Stimulated activated CD4-positive, alpha-beta T cell treated with anti-CD3 and anti-CD28 coated beads, Interleukin-2, amount 100 ng/mL, for 48 hours (primary cell): ENCODE measurements around the gene EIF2D.

Experiments used
- DNase-seq, 2 donors: peaks; one replicate each; pipeline ENCODE4 v3.0.0-alpha.2; 2020

The EIF2D gene

DNA sequence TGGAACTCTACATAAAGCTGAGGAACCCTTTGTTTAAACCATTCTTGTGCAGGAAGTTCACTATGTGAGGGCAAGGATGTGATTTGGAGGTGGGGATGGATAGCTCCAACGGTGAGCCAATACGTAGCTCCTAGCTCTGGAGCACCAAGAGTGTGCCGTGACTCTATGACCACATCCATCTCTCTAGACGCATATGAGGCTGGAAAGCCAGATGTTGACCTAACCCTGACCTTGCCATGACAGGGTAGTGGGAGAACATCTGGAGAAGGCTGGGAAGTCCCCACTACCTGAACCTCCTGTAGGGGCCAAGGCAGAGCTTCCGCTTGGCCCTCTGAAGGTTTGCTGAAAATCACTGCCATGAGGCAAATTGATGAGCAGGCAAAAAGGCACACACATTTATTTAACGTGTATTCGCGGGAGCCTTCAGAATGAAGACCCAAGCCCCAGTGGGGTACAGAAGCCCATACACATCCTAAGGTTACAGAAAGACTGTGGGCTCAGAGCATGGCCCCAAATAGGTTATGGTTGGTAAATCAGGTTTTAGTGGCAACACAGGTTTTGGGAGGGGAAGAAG is 43.4 kb downstream of the EIF2D start:
- no peak for DNase-seq

GRCh38 chr1:206568256-206568655 is 44.0 kb downstream of the EIF2D start:
- no peak for DNase-seq

GRCh38 chr1:206566999-206567398 is 45.3 kb downstream of the EIF2D start:
- DNase-seq: no peak

GRCh38 chr1:206565995-206566394 is 46.3 kb downstream of the EIF2D start:
- DNase-seq: no peak

GRCh38 chr1:206563367-206564207 is 48.7 kb downstream of the EIF2D start:
- DNase-seq: no peak

- no peak for DNase-seq
Observed at GRCh38 chr1:206560007-206560716, 52.1 kb downstream of the EIF2D start.

DNA sequence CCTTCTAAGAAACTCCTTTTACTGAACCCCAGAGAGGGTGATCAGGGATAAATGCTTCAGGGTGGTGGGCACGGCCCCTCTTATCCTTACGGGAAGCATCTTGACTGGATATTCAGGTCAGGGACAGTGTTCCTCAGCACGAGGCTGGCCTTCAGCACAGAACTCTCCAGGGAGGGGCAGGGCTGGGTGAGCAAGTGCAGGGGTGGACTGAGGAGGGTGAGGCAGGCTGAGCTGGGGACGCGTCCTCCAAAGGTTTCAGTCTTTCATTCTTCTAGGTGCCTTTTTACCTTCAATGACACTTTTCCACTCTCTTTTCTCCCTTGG is 52.6 kb downstream of the EIF2D start:
- DNase-seq: no peak

DNA sequence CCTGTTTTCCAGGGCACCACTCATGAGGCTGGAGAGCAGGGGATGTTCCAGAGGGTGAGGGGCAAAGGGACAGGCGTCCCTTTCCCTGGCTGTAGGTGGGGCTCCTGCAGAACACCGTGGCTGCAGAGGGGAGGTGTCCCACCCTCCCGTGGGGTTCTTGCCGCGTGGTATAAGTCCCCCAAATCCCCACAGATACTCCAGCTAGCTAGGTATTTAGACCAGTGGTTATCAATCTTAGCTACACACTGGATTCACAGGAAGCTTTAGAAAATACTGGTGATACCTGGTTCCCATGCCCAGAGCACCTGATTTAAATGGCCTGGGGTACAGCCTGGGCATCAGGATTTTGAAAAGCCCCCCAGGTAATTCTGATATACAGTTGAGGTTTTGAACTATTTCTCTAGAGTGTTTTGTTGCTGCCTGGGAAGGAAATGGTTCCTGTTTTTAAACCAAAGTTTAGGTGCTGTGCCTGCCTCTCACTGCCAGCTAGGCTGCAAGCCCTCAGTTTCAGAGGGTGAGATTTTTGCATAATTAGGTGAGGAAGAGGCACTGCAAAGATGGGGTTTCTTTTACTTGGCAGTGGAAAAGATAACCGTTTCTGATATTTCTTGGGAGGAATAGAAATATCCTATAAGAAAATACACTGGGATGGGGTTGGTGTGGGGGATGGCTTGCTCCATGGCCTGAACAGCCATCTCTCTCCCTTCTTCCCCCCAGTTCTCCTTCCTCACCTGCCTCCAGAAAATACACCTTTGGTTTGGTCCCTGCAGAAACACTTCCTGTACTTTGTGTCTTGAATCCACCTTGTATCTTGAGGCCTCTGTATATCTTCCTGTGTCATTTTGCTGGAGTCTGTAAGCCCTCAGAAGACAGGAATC is 53.2 kb downstream of the EIF2D start:
- no peak for DNase-seq

GRCh38 chr1:206557636-206558473 is 54.4 kb downstream of the EIF2D start:
- no peak for DNase-seq

GRCh38 chr1:206556750-206557635 is 55.3 kb downstream of the EIF2D start:
- peak; percentile 80 to 83 for DNase-seq

- DNase-seq: no peak
Observed at GRCh38 chr1:206556047-206556749, 56.1 kb downstream of the EIF2D start.

- DNase-seq: no peak
Observed at GRCh38 chr1:206555473-206555935, 56.8 kb downstream of the EIF2D start.

DNA sequence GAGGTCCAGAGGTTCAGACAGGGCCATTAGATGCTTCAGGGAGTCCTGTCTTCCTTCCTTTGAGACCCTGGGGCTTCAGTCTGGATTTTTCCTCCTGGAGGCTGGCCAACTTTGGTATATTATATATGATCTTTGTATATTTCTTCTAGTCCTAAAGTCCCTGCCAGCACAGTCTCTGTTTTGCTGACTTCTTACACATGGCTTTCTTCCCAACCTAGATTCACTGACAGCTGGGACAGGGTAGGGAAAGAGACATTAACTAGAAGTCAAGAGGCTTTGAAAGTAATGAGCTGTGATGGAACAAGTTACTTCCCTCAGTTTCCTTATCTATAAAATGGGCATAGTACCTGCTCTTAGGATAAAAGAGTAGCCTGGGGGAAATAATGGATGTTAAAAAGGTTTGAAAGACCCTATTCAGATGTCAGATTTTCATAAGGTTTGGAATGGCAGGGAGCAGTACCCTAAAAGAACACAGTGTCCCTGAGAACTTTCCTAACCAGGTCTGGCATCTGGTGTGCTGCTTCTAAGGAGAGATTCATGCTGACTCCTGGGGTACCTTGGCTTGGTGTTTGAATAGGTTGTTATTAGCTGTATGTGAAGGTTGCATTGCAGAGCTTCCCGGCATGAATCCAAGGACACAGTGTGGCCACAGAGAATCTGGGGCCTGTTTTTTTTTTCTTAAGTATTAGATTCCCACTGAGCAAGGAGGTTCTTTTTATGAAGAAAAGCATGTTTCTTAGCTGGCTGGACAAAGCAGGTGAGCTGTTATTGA is 57.4 kb downstream of the EIF2D start:
- no peak for DNase-seq

- DNase-seq: no peak
Observed at GRCh38 chr1:206554211-206554610, 58.1 kb downstream of the EIF2D start.

DNA sequence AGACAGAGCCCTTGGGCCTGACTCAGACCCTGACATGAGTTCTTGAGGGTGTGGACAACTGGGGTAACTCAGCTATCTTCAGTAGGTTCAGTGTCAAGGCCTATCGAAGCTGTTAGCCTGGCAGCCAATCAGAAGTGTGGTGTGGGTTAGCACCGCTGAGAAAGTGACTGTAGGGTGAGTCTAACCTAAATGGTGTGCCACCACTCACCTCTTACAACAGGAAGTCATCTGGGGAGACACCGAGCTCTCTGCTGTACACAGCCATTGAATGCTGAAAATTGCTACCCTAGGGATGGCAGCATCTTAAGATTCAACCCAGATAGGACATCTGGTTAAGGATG is 60.3 kb downstream of the EIF2D start:
- DNase-seq: no peak

DNA sequence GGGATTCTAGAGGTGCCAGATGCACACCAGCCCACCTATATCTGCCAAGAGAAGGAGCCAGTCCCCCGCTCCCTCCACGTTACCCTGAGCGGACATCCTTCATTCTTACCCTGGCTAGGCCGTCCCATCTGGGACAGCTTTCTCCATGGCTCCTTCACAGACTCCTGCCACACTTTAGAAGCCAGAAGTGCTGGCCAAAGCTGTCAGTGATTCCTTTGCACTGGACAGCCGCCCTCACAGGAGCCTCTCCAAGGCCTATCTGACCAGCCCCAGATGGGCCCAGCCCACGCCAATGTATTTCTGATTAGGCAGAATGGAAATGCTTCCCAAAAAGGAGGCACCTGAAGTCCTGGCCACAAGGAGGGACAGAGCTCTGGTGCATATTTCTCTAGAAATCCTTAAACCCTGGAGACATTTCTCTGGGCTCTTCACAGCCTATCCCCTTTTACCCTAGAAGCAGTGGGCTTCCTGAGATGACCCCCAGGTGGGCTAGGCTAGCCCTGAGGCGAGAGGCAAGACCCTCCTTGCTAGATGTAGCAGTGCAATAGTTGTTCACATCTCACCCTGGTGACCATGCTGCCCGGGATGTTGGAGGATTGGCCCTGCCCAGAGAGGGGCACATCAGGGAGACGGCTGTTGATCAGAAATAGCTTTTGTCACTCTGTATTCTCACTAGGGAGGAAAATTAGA is 60.8 kb downstream of the EIF2D start:
- no peak for DNase-seq

DNA sequence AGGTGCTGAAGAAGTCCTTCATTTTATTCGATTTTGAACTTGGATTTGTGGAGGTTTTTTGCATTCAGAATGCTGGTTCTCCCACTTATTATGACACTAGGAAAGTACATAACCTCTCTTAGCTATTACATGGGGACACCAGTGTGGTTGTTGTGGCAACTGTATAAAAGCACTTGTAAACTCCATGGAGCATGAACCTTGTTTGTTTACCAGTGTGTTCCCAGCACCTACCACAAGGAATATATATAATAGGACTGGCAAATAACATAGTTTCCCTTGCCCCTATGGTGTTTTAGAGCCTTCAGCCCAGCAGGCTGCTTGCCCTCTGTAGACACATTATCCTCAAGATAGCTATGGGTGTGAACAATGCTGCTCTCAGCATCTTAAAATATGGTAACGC is 61.8 kb downstream of the EIF2D start:
- no peak for DNase-seq

DNA sequence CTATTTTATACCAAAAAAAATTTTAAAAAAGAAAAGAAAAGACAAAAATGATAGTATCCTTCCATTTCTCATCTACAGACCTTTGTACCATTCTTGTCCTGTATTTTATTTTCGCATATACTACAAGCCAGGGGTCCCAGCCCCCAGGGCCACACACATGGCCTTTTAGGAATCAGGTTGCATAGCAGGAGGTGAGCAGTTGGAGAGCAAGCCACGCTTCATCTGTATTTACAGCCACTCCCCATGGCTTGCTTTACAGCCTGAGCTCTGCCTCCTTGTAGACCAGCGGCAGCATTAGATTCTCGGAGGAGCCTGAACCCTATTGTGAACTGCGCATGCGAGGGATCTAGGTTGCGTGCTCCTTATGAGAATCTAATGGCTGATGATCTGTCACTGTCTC is 65.2 kb downstream of the EIF2D start:
- no peak for DNase-seq

DNA sequence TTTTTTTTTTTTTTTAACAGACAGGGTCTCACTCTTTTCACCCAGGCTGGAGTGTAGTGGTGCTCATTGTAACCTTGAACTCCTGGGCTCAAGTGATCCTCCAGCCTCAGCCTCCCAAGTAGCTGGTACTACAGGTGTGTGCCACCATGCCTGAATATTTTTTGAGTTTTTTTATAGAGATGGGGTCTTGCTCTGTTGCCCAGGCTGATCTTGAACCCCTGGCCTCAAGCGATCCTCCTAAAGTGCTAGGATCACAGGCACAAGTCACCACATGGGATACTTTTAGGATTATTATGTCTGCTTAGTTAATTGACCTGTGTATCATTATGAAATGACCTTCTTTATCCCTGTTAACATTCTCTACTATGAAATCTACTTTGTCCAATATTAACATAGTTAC is 66.9 kb downstream of the EIF2D start:
- no peak for DNase-seq
